Esophagus squamous epithelium (tissue), 4 donors: ENCODE results near the gene BAIAP2.

Experiments
- CTCF ChIP-seq, 6 experiments: fragments of 450-650 bp in 4 of 6; fragments of 200-600 bp in 2 of 6; sonication (generic) in 2 of 6; IDR thresholded peaks; one replicate each; pipeline ENCODE4 v1.5.1; 2016 to 2019; ENCODE audit warnings: antibody characterized with exemption in 6 of 6, mild to moderate bottlenecking in 4 of 6, moderate library complexity in 4 of 6
- POLR2A ChIP-seq, 4 donors: fragments of 450-650 bp; IDR thresholded peaks; one replicate each; pipeline ENCODE4 v1.6.1; 2017; ENCODE audit warnings: antibody characterized with exemption in 4 of 4, mild to moderate bottlenecking in 4 of 4, moderate library complexity in 3 of 4

GRCh38 chr17:80998748-80999535 lies 36.0 kb upstream of the BAIAP2 start:
- no peak for TF ChIP-seq CTCF (IDR thresholded peaks at IDR 0.05)
- TF ChIP-seq POLR2A (IDR thresholded peaks at IDR 0.05) = no peak
